G401 (cell line): Measurements from ENCODE around the gene IL18. TPM values are rescaled to one million over a fixed set of nuclear protein-coding genes. Genes with fewer than 3 reads are reported as not detected.
A peak's percentile ranks its signal among the peaks of the same experiment; 100 is the strongest.
"Not testable (repeated sequence)": the region's sequence is repeated elsewhere in the genome, so short reads cannot be mapped to it uniquely, and the experiment has no call there.

ENCODE experiments used
- DNase-seq: peaks from one replicate; pipeline ENCODE4 v3.0.0-alpha.2; 2015; ENCODE audit warnings: low spot score
- in situ Hi-C: cut with HindIII; loops from 2 replicates; pipeline ENCODE4 v1.10.0; 2016; ENCODE audit warnings: low sequenced_read_pairs, mixed read lengths
- total RNA-seq: library from RNA; depleted of rRNA; stranded (reverse); fragments of >200 nt; shearing (Covaris generic); gene quantifications from 2 replicates; pipeline ENCODE4 v1.2.3, GENCODE V29; 2014

IL18 gene
- total RNA-seq, 1 experiment from 2014 or later, result not detected

GRCh38 chr11:112132737-112133136 lies 31.2 kb downstream of the IL18 start:
- in situ Hi-C loops, result no loop called here
- DNase-seq, result no peak

GRCh38 chr11:112129656-112130055 lies 34.2 kb downstream of the IL18 start:
- DNase-seq, result peak; percentile 2
- in situ Hi-C loops, result no loop called here

GRCh38 chr11:112128483-112129121 lies 35.3 kb downstream of the IL18 start:
- peak; percentile 11 for DNase-seq
- in situ Hi-C loops, result no loop called here

- no peak for DNase-seq
- in situ Hi-C loops, result no loop called here
These were observed 36.8 kb downstream of the IL18 start for GRCh38 chr11:112127056-112127455.

GRCh38 chr11:112123129-112123528 lies 40.8 kb downstream of the IL18 start:
- DNase-seq, result no peak
- in situ Hi-C loops, result no loop called here

- in situ Hi-C loops, result no loop called here
- DNase-seq, result no peak
These were observed 41.8 kb downstream of the IL18 start for GRCh38 chr11:112121981-112122615.

GRCh38 chr11:112118176-112118575 lies 45.7 kb downstream of the IL18 start:
- in situ Hi-C loops, result no loop called here
- DNase-seq, result no peak

- no peak for DNase-seq
- in situ Hi-C loops, result no loop called here
These were observed 48.5 kb downstream of the IL18 start for GRCh38 chr11:112115386-112115785.

- no peak for DNase-seq
- in situ Hi-C loops, result no loop called here
These were observed 49.4 kb downstream of the IL18 start for GRCh38 chr11:112114460-112114859.

GRCh38 chr11:112113539-112114457 lies 50.1 kb downstream of the IL18 start:
- peak; percentile 58 for DNase-seq
- in situ Hi-C loops, result no loop called here

- in situ Hi-C loops, result no loop called here
These were observed 57.8 kb downstream of the IL18 start for GRCh38 chr11:112106070-112106469.

GRCh38 chr11:112103446-112103845 lies 60.4 kb downstream of the IL18 start:
- no peak for DNase-seq
- in situ Hi-C loops, result no loop called here

More at GRCh38 chr11:112106070-112106469, 57.8 kb downstream of the IL18 start:
- DNase-seq, result no peak

- in situ Hi-C loops, result no loop called here
- no peak for DNase-seq
These were observed 63.4 kb downstream of the IL18 start for GRCh38 chr11:112100462-112100861.

- in situ Hi-C loops, result no loop called here
- no peak for DNase-seq
These were observed 66.0 kb downstream of the IL18 start for GRCh38 chr11:112097734-112098528.

GRCh38 chr11:112096194-112096593 lies 67.7 kb downstream of the IL18 start:
- in situ Hi-C loops, result no loop called here
- DNase-seq, result no peak

GRCh38 chr11:112095302-112095701 lies 68.6 kb downstream of the IL18 start:
- in situ Hi-C loops, DNase-seq: not testable (repeated sequence)
